ENCODE measurements around the gene MAP2K7.
A peak's percentile ranks its signal among the peaks of the same experiment; 100 is the strongest.
"Not testable (repeated sequence)": the region's sequence is repeated elsewhere in the genome, so short reads cannot be mapped to it uniquely, and the experiment has no call there.

Gene MAP2K7

DNA sequence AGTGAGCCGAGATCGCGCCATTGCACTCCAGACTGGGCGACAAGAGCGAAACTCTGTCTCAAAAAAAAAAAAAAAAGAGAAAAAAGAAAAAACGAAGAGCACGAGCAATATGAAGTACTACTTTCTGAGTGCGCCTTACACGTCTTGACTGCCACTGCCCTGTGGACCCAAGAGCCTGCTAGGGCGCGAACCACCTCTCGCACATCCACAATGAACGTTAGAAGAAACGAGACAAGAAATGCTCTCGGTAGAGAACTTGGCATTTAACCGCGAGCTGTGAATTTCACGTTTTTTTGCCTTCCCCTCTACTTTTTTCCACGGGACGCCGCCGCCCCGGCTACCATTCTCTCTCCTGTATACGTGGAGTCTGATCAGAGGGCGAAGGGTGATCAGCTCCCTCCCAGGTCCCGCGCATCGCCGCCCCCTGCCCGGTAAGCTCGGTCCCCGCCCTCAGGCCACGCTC is 39.3 kb downstream of the MAP2K7 start:
- H3K4me3 ChIP-seq (ENCODE audit: low read depth, low read length): peak overlapping the region; percentile 97
- no peak for DNase-seq (ENCODE audit: low read depth)

DNA sequence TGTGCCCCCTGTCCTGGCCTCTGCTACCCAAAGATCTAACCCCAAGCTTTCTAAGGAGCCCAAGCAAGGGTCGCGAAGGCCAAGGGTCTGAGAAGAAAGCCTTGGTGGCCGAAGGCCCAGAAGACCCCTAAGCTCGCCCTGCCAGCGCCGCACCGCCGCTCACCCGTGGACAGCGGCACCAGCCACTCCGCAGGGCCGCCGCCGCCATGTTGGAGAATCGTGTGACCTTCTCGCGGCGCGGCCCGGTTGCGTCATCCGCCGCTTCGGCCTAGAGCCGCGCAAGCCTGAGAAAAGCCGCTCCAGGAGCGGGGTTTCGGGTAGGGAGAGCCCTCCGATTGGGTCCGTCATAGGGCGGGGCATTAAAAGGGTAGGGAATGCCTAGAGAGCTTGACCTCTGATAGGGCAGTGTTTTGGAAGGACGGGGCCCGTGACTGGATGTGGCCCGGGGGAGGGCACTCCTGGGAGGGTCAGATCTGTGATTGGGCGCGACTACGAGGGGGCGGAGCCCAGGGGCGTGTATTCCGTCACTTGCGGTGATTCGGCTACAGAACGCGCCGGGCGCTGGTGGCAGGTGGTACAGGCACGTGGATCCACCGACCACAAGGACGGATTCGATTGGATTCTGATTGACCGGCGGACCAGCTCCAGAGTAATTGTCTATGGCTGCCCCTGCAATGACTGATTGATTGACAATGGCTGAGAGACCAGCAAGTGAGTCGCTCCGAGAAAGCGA is 39.9 kb downstream of the MAP2K7 start, which contains the start of gene TIMM44:
TIMM44 (minus strand) TSS at position 223 of the 733 bp plus-strand sequence; CDS start at position 208, 15 bp downstream.
- peak within 1 kb of the TSS; percentile 97 for H3K4me3 ChIP-seq (ENCODE audit: low read depth, low read length)
- peak; percentile 98 for DNase-seq (ENCODE audit: low read depth)

DNA sequence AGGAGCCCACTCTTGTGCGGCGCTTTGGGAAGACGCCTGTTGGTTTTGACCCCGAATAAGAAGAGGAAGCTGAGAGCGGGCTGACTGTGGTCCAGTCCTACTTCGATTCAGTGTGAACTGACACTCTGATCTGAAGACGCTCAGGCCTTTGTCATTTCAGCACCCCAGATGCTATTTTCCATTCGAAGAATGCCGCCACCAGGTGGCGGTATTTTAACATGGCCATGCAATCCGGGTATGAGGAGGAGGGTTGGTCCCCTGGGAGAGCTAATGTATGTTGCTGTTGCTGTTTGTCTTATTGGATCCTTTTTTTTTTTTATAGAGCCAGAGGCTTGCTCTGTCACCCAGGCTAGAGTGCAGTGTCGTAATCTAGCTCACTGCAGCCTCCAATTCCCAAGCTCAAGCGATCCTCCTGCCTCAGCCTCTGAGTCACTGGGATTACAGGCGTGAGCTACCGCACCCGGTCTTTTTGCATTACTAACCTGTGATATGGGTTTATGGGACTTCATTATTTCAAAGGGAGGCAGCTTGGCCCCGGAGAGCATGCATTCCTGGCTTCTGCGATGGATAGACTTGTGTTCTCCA is 40.6 kb downstream of the MAP2K7 start:
- H3K4me3 ChIP-seq (ENCODE audit: low read depth, low read length): peak overlapping the region; percentile 97
- peak; percentile 82 for DNase-seq (ENCODE audit: low read depth)

DNA sequence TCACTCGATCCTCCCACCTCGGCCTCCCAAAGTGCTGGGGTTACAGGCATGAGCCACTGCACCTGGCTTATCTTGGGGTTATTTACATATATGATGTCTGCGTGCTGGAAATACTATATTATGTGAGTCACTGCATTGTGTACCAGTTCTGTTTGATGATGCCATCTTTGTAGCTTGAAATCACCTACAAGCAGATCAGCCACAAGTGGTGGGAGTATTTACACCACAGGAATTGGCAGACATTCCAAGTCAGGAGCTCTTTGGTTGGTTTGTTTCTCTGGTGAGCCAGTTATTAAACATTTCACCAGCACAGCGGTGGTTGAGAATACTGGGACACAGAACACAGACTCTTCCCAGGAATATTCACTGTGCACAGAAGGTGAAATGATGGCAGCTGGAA is 44.3 kb downstream of the MAP2K7 start:
- no peak for DNase-seq (ENCODE audit: low read depth)
- H3K4me3 ChIP-seq (ENCODE audit: low read depth, low read length): no peak overlapping the region

DNA sequence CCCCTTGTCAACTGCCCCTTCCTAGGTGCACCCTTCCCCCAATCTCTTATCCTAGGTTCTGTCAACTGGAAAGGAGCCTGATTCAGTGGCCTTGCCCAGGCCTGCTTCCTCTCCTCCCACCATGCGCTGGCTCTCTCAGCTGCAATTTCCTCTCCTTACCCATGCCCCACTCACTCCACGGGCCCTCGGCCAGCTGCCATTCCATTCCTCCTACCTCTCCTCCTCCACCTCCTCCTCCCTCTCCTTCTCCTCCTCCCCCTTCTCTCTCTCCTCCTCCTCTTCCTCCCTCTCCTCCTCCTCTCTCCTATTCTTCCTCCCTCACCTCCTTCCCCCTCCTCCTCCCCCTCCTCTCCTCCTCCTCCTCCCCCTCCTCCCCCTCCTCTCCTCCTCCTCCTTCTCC is 49.4 kb downstream of the MAP2K7 start:
- H3K4me3 ChIP-seq (ENCODE audit: low read depth, low read length): no peak overlapping the region
- DNase-seq (ENCODE audit: low read depth): no peak

DNA sequence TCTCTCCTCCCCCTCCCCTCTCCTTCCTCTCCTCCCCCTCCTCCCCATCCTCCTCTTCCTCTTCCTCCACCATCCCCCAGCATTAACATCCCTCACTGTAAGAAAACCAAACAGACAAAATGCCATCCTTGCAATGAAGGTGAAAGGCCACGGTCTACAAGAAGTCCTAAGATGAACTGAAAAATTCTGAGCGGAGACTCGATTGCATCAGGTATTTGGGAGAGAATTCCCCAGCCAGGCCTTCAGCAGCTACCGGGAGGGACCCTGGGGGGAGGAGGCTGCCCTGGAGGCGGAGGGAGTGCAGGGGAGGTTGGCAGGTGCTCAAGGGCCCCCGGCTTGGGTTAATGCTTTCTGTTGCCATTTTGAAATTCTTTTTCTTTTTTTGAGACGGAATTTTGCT is 49.9 kb downstream of the MAP2K7 start:
- no peak for DNase-seq (ENCODE audit: low read depth)

DNA sequence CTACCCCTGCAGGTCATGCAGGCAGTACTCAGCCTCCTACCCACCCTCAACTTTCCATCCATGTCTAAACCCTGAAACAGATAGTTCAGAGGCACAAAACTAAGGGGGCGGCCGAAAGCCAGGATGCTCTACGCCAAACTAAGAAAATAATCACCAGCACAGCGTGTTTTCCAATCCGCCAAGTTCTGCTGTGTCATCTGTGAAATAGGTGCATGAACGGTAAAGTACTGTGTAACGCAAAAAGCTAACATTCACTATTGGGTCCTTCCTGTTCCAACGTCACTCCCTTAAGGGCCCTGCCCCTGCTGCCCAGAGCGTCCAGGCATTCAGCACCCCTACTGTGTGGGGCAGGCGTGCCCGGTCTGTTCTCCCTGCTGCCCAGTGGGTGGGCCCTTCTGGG is 52.0 kb downstream of the MAP2K7 start:
- H3K4me3 ChIP-seq (ENCODE audit: low read depth, low read length): no peak overlapping the region

More for the DNA sequence above, 49.9 kb downstream of the MAP2K7 start:
- no peak overlapping the region for H3K4me3 ChIP-seq (ENCODE audit: low read depth, low read length)

DNA sequence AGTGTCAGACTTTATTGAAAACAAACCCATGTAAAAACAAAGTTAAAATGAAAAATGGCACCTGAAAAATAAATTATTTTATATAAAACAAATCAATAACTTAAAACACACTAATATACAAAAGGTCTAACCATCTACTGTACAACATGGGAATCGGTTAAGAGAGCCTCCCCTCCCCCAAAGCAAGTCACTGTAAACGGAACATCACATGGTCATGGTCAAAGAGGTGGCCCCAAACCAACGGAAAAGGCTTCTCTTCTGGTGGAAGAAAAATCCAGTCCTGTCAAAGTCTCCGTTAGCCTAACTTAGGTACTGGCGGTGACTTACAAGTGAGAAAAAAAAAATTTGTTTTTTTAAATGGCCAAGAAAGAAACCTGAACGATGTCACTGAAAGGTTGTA is 55.5 kb downstream of the MAP2K7 start:
- no peak overlapping the region for H3K4me3 ChIP-seq (ENCODE audit: low read depth, low read length)
- no peak for DNase-seq (ENCODE audit: low read depth)

More for the DNA sequence above, 52.0 kb downstream of the MAP2K7 start:
- DNase-seq (ENCODE audit: low read depth): no peak

DNA sequence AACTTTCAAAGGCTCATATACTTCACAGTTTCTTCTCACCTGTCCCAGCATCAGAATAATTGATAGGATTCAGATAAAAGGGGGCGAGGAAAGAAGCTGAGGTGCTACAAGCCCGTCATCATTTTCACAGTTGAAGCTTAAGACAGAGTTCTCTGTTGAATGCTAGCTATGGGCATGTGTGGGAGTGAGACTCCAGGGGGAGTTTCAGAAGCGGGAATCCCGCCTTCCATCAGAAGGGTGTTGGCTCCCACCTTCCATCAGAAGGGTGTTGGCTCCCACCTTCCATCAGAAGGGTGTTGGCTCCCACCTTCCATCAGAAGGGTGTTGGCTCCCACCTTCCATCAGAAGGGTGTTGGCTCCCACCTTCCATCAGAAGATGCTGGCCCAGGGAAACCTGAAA is 57.4 kb downstream of the MAP2K7 start:
- H3K4me3 ChIP-seq (ENCODE audit: low read depth, low read length); DNase-seq (ENCODE audit: low read depth): not testable (repeated sequence)

DNA sequence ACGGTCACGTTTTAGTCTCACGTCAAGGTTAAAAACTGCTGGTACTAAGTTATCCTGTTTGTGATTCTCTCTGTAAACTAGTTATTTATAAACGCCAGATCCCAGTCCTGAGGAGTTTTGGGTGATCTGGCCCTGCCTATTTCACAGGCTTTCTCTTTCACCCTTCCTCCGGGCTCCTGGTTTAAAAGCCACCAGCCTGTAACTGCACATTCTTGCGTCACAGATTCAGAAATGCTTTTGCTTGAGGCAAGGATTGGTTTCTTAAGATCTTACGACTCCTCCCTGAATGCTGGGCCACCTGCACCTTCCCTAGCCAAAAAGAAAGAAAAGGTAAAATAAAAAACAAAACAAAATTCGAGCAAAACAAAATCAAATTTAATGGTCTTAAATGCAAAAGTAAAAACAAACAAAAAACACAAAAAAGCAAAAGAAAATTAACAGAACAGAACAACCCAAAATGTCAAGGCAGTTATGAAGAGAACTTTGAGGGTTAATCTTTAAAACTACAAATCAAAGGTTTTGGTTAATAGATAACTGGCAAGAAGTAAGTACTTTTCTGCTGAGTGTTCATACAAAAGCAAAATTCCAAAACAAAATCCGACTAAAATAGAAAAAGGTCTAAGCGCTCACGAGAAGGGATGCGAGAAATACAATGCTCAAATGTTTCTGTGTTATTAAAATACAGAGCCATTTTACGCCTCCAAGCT is 58.4 kb downstream of the MAP2K7 start:
- no peak for DNase-seq (ENCODE audit: low read depth)
- no peak overlapping the region for H3K4me3 ChIP-seq (ENCODE audit: low read depth, low read length)

DNA sequence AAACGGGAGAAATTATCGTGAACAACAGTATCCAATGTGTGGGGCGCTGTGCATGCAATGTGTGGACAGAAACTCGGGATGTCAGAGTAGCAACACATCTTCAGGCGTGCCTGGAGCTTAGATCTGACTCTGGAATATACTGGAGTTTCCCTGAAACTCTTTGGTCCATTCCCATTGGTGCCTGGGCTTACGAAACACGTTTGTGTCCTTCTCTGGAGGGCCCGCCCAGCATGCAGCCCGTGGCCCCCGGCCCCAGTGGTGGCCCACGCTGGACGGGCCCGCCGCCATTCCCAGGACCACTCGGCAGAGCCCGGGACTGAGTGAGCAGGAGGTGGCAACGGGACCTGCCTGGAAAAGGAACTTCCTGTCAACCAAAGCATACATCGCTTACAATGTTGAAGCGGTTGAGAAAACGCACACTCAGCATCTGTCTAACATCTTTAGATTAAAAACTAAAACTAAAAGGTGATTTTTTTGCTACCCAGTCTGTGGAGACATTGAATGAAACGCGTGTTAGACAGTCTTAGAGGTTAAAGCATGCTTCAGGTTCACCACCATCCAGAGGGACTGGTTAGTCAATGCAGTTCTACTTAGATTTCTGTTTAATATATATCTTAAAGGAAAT is 59.1 kb downstream of the MAP2K7 start:
- H3K4me3 ChIP-seq (ENCODE audit: low read depth, low read length): no peak overlapping the region
- DNase-seq (ENCODE audit: low read depth): no peak

DNA sequence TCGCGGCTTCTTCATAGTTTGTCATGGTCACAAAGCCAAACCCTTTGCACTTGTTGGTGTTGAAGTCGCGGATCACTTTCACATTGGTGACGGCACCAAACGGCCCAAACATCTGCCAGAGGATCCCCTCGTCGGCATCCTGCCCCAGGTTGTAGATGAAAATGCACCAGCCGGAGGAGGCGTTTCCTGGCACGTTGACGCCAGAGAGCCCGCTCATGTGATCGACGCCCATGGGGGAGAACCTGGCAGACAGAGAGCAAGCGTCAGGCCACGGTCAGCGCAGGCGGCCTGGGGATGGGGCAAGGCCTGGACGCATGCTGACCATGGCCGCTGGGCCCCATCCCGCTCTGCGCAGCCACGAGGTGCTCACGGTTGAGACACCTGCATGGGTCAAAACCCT is 59.9 kb downstream of the MAP2K7 start:
- no peak overlapping the region for H3K4me3 ChIP-seq (ENCODE audit: low read depth, low read length)
- DNase-seq (ENCODE audit: low read depth): no peak

Data from skeletal muscle cell (primary cell).